HG03432 (cell line): ENCODE measurements around the gene CFTR.

Source experiments
- ATAC-seq: cut with Tn5 transposase; IDR thresholded peaks from one replicate; pipeline ENCODE4 v1.9.1; 2021; ENCODE audit warnings: mild to moderate bottlenecking, moderate library complexity; ENCODE audit not compliant: unreplicated experiment

The CFTR gene

DNA sequence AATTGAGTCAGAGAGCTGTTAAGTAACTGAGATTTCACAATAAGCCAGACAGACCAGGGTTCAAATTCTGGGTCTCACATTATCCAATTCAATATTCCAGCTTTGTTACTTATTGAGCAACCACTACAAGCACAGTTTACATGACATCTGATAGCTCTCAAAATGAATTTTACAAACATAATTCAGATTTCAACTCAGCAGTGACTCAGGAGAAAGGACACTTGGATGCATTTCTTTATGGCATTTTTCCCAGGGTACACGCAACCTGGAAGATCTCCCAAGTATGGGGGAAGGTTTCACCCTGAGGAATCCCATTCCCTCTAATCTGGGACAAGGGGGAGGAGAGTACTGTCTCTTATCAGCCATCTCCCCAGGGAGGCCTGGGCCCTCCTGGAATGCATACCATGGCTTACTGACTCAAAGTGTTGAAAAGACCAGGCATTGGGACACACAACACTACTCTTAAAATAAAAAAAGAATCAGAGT lies 102.4 kb downstream of the CFTR start:
- no peak for ATAC-seq

DNA sequence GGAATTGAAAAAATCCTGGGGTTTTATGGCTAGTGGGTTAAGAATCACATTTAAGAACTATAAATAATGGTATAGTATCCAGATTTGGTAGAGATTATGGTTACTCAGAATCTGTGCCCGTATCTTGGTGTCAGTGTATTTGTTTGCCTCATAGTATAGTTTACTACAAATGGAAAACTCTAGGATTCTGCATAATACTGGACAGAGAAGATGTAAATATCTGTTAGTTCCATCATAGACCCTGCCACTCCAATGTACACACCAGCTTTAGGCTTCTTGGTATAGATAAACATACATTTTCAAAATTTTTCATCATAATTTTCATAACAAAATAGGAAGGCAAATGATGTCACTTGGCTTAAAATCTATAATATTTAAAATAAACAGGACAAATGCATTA lies 108.1 kb downstream of the CFTR start:
- peak; percentile 6 for ATAC-seq

DNA sequence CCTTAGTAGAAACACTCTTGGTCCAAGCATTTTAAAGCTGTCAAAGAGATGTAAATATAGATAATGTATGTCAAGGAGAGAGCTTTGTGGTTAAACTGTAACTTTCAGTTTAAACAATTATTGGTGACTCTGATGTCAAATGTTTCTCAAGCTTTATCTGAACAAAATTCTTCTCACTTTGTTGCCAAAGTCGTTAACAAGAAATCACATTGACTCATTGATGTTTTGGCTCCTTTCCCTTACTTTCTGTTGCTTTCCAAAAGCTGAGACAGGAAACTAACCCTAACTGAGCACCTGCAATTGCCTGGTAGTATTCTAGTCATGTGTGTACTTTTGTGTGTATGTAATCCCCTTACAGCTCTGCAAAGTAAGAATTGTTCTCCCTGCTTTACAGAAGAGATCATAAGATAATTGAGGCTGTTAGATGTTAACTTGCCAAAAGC lies 108.5 kb downstream of the CFTR start:
- ATAC-seq = peak; percentile 87

DNA sequence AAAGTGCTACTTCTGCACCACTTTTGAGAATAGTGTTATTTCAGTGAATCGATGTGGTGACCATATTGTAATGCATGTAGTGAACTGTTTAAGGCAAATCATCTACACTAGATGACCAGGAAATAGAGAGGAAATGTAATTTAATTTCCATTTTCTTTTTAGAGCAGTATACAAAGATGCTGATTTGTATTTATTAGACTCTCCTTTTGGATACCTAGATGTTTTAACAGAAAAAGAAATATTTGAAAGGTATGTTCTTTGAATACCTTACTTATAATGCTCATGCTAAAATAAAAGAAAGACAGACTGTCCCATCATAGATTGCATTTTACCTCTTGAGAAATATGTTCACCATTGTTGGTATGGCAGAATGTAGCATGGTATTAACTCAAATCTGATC lies 110.4 kb downstream of the CFTR start:
- no peak for ATAC-seq

DNA sequence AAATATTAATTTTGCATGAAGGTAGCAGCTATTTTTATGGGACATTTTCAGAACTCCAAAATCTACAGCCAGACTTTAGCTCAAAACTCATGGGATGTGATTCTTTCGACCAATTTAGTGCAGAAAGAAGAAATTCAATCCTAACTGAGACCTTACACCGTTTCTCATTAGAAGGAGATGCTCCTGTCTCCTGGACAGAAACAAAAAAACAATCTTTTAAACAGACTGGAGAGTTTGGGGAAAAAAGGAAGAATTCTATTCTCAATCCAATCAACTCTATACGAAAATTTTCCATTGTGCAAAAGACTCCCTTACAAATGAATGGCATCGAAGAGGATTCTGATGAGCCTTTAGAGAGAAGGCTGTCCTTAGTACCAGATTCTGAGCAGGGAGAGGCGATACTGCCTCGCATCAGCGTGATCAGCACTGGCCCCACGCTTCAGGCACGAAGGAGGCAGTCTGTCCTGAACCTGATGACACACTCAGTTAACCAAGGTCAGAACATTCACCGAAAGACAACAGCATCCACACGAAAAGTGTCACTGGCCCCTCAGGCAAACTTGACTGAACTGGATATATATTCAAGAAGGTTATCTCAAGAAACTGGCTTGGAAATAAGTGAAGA lies 112.3 kb downstream of the CFTR start:
- ATAC-seq = no peak

DNA sequence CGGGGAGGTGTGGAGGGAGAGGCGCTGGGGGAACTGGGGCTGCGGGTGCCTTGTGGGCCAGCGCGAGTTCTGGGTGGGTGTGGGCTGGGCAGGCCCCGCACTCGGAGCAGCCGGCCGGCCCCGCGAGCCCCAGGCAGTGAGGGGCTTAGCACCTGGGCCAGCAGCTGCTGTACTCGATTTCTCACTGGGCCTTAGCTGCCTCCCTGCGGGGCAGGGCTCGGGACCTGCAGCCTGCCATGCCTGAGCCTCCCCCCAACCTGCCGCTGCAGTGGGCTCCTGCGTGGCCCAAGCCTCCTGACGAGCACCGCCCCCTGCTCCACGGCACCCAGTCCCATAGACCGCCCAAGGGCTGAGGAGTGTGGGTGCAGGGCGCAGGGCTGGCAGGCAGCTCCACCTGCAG lies 116.3 kb downstream of the CFTR start:
- no peak for ATAC-seq

DNA sequence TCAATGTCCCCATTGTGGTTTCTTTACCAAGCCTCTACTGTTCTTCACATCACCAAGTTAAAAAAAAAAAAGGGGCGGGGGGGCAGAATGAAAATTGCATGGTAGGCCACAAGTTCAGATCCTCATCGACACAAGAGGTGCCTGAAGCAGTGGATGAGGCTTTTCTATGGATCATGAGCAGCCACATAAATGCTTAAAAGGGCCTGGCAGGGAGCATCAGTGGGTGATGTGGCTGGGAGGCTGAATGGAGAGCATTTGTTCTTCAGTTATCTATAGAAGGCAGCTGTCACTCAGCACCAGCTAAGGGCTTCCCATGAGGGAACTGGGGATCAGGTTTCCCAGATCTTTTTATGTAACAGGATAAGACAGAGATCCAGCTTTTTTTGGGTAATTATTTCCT lies 117.9 kb downstream of the CFTR start:
- no peak for ATAC-seq

DNA sequence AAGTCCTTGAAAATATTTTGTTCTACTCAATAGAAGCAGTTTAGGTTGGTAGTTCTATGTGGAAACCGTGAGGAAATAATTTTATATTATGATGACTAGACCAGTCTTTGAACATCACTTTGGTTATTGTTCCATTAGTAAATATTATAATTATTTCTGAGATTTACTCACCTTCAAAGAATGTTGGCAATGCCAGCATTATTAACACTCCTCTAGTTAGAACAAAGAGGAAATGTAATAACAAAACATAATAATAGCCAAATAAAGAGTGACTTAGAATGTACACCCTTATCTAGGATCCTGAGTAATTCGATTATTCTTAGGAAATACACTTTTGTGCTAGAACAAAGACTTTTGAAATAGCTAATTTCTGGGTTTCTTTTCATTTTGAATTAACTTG lies 121.1 kb downstream of the CFTR start:
- ATAC-seq = no peak

DNA sequence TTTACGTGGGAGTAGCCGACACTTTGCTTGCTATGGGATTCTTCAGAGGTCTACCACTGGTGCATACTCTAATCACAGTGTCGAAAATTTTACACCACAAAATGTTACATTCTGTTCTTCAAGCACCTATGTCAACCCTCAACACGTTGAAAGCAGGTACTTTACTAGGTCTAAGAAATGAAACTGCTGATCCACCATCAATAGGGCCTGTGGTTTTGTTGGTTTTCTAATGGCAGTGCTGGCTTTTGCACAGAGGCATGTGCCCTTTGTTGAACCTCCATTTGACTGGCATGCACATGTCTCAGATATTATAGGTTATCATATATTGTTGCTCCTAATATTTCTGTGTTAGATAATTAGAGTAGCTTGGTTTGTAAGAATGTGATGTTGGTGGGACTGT lies 123.8 kb downstream of the CFTR start:
- ATAC-seq = no peak

DNA sequence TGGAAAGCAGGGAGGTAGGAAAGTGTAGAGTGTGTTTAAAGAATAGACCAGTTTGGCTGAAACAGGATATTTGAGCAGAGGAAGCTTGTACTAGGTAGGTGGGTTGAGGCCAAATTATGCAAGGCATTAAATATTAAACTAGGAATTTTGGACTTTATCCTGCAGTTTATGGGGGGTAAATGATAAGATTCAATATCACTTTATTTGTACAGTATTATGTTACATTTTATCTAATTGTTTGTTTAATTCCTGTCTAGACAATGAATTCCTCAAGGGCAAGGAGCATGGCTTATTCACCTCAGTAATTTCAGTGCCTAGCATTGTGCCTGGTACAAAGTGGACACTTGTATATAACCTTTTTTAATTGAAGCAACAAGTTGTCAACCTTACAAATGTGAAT lies 125.9 kb downstream of the CFTR start:
- ATAC-seq = no peak

DNA sequence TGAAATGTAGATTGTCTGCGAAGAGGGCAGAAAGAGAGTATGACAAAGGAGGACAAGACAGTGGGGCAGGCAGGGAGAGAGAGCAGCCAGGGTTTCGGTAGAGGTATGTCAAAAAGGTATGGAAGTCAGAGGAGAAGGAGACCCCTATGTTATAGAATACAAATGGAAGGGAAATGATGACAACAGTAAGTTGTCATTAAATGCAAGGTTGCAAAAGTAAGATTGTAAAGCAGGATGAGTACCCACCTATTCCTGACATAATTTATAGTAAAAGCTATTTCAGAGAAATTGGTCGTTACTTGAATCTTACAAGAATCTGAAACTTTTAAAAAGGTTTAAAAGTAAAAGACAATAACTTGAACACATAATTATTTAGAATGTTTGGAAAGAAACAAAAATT lies 126.3 kb downstream of the CFTR start:
- no peak for ATAC-seq

DNA sequence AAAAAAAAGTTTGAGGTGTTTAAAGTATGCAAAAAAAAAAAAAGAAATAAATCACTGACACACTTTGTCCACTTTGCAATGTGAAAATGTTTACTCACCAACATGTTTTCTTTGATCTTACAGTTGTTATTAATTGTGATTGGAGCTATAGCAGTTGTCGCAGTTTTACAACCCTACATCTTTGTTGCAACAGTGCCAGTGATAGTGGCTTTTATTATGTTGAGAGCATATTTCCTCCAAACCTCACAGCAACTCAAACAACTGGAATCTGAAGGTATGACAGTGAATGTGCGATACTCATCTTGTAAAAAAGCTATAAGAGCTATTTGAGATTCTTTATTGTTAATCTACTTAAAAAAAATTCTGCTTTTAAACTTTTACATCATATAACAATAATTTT lies 130.6 kb downstream of the CFTR start:
- no peak for ATAC-seq

DNA sequence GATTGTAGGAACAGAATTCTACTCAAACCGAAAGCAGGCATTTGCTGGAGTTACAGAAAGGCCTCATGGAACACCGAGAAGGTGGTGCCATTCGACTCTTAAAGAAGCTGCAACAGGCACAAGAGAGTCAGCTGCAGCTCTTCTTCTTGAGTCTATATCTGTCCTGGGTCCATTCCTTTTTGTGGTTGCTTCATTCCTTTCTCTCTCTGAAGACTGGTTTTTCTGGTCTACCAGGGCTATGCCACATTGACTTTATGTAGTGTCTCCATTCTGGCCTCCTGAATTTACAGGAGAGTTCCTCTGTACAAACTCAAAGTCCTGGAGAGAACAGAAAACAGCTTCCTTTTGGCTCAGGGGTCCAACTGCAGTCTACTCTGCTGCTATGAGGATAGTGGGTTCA lies 132.8 kb downstream of the CFTR start:
- ATAC-seq = no peak

DNA sequence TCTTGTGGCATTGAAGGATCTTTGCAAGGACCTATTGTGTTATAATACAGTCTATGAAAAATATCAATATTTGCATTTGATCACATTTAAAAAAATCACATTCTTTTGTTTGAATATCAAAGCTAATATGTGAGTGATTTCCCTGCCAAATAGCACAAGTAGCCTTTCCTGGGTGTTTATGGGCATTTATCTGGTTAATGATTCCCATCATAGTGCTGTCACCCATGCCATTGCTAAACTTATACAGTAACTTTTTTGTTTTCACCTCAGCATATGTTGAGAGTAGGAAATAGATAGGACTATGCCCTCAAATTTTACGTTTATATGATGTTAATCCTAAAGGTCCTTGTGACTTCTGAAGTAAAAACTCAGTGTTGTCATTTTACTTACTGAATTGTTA lies 136.9 kb downstream of the CFTR start:
- ATAC-seq = no peak

DNA sequence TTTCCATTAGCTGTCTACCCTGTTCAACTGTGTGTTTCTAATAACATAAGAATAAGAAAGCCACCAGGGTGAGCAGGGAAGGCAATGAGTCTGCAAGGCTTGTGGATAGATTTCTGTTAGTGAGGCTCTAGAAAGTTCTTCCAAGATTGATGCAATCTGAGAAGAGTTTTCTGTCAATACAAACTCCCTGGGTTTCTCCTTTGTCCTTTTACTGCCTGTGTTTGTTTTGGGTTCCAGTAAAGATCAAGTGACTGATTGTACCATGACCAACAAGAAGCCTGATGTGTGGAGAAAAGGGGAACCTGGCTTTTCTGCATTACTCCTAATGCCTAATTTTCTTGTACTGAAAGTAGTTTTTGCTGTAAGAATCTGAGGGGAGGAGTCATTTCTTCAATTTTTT lies 139.9 kb downstream of the CFTR start:
- no peak for ATAC-seq

DNA sequence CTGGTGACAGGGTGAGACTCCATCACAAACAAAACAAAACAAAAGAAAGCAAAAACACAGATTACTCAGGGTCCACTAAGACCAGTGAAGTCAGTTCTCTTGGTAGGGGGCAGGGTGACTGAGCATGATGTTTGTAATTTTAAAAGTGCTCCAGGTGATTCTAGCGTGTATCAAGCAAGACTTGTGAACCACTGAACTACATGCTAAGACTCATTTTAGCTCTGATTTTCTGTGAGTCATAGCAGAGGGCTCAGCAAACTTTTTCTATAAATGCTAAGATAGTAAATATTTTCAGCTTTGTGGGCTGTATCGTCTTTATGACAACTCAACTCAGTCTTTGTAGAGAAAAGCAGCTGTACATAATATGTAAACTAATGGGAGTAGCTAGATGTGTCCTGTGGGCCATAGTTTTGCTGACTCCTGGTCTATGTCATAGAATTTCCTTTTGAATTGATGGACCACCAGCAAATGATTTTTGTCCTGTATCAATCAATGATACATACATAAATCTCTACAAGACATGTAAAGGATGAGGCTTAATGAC lies 141.3 kb downstream of the CFTR start:
- no peak for ATAC-seq

DNA sequence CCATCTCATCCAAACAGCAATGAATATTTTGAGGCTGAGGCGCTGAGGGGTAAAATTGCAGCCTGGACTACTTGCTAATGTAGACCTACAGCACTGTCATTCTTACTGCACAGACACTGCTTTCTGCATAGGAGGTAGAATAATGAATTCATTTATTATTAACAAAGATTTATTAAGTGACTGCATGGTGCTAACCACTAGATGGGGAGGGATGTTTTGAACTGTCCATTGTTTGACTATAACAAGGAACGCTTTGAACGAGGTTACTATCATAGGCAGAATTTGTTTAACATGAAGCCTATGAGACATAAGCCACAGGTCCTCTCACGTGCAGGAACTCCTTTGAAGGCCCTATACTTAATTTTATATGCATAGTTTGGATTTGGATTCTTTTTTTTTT lies 143.8 kb downstream of the CFTR start:
- no peak for ATAC-seq

DNA sequence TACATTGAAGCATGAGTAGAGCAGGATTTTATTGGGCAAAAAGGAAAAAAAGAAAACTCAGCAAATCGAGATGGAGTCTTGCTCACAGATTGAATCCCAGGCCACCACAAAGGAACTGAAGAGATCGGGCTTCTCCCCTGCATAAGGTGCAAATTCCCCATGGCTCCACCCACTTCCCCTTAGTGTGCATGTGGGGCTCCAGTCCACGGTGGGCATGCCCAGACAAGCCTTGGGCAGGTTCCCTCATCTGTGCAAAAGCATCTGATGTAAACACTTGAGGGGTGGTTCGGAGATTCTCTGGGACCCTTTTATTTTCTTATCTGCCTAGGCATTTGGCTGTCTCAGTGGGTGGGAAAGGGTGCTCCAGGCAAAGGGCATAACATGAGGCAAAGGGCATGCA lies 150.7 kb downstream of the CFTR start:
- no peak for ATAC-seq

DNA sequence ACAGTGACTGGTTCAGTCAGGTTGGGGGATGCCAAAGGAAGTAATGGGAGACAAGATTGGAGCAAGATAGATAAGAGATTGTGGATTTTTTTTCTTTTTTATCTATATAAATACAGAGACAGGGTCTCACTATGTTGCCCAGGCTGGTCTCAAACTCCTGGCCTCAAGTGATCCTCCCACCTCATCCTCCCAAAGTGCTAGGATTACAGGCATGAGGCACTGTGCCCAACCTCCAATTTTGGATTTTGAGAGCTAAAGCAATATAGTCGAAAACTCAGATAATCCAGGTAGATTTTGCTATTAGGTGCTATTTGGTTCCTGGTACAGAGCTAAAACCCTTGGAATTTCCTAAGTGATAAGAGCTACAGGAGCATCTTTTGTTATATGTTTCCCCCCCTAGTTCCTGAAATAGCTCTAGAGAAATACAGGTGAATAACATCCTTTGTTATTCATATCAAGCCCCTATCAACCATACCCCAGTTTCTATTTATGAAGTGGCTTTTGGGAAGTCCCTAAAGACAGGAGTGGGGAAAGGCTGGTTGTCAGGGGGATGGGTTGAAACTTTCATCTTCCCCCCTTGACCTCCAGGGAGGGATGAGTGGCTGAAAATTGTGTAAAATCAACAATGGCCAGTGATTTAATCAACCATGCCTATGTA lies 151.2 kb downstream of the CFTR start:
- no peak for ATAC-seq

DNA sequence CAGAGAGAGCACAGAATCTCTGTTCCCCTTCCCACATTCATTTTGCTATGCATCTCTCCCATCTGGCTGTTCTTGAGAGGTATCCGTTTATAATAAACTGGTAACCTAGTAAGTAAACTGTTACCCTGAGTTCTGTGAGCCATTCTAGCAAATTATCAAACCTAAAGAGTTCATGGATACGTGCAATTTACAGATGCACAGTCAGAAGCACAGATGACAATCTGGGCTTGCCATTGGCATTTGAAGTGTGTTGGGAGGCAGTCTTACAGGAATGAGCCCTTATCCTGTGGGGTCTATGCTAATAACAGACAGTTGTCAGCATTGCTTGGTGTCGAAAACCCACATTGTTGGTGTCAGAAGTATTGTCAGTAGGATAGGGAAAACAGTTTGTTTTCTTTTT lies 151.8 kb downstream of the CFTR start:
- no peak for ATAC-seq

DNA sequence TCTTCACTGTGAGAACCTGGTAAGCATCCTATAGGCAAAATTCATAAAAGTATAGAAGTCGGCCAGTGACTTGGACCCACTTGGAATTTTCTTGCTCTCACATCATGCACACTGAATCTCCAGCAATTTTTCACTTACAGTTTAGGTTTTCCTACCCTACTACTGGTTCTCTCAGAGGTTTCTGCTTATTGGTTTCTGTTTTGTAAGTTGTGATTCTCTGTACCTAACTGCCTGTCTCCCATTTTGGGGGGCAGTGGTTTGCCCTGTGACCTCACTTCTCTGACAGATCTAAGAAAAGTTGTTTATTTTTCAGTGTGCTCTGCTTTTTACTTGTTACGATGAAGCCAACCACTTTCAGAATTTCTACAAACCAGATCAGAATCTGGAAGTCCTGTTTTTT lies 158.1 kb downstream of the CFTR start:
- no peak for ATAC-seq

DNA sequence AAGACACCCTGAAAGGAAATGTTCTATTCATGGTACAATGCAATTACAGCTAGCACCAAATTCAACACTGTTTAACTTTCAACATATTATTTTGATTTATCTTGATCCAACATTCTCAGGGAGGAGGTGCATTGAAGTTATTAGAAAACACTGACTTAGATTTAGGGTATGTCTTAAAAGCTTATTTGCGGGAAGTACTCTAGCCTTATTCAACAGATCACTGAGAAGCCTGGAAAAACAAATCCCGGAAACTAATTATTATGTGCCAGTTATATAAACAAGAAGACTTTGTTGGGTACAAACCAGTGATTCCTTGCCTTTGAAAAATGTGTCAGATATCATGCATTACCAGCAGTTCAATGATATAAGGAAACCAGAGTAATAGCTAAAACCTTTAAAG lies 160.1 kb downstream of the CFTR start:
- no peak for ATAC-seq

DNA sequence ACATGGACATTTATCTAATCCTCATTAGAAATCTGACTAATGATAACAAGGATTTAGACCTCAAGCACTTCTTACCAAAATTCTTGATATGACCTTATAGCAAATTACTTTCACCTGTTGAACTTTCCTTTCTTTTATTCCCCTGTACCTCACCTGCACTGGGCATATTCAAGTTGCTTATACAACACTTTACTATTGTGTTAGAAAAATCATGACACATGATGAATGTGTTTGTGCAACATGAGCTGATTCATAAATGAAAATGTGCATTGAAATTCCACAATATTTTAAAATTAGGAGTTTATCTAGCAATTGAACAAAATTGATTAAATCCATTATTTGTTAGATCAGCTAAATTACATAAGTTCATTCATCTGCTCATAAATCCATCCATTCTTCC lies 160.6 kb downstream of the CFTR start:
- ATAC-seq = no peak
